ENCODE results near the gene SOX14. TPM values are rescaled to one million over a fixed set of nuclear protein-coding genes. Genes with fewer than 3 reads are reported as not detected.

SOX14 gene
- total RNA-seq, 1 donor from 2014 or later, result not detected

GRCh38 chr3:137746808-137747207, 17.3 kb upstream of the SOX14 start:
- no peak overlapping the region for H3K27ac ChIP-seq
- H3K9me3 ChIP-seq, result no peaks in the 10 kb centered on the region
- intact Hi-C loops (cut with DNase I), result no loop called here
- H3K4me1 ChIP-seq, result no peaks in the 10 kb centered on the region
- no peak overlapping the region for H3K4me3 ChIP-seq
- no peaks in the 10 kb centered on the region for H3K27me3 ChIP-seq (ENCODE audit: low read depth)
- H3K36me3 ChIP-seq, result no peaks in the 10 kb centered on the region
- ATAC-seq (no peak), DNase-seq (no peak)
- TF ChIP-seq CTCF (IDR thresholded peaks at IDR 0.05), result no peak

- no peak for TF ChIP-seq CTCF (IDR thresholded peaks at IDR 0.05)
- Histone ChIP-seq H3K4me3 (no peak overlapping the region), H3K27me3 (ENCODE audit: low read depth) (peaks cover 61% of the 10 kb centered on the region), H3K27ac (no peak overlapping the region), H3K4me1 (peaks cover 11% of the 10 kb centered on the region), H3K9me3 (no peaks in the 10 kb centered on the region), H3K36me3 (no peaks in the 10 kb centered on the region)
- DNase-seq (no peak), ATAC-seq (no peak)
- intact Hi-C loops (cut with DNase I), result no loop called here
Measured at GRCh38 chr3:137759505-137759904, 4.6 kb upstream of the SOX14 start.

- Histone ChIP-seq H3K36me3 (no peaks in the 10 kb centered on the region), H3K27me3 (ENCODE audit: low read depth) (peaks cover 71% of the 10 kb centered on the region), H3K4me3 (no peak overlapping the region), H3K9me3 (no peaks in the 10 kb centered on the region), H3K27ac (no peak overlapping the region), H3K4me1 (peaks cover 18% of the 10 kb centered on the region)
- ATAC-seq (no peak), DNase-seq (no peak)
- intact Hi-C loops (cut with DNase I), result no loop called here
- no peak for TF ChIP-seq CTCF (IDR thresholded peaks at IDR 0.05)
Measured at GRCh38 chr3:137760341-137761098, 3.6 kb upstream of the SOX14 start.

DNA sequence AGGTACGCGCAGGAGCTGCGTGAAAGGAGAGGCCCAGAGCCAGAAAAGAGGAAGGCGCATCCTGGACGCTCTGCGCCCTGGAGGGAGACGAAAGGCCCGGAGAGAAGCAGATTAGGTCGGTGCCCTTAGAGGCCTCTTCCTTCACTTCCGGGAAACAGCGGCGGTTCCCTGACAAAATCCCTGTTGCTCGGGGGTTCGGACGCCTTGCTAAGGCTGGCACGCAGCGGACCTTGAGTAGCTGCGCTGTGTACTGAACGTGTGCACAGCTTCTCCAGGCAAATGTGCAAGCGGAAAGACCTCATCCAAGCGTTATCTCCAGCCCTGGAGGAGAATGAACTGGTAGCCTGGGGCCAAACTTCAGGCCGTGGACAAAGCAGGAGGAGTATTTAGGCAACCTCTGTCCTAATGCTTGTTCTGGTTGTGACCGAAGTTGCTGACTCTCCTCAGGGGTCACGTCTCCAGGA, 3.0 kb upstream of the SOX14 start:
- H3K4me3 ChIP-seq, result no peak overlapping the region
- no peaks in the 10 kb centered on the region for H3K36me3 ChIP-seq
- peaks cover 77% of the 10 kb centered on the region for H3K27me3 ChIP-seq (ENCODE audit: low read depth)
- TF ChIP-seq CTCF (IDR thresholded peaks at IDR 0.05), result no peak
- no peak for ATAC-seq
- intact Hi-C loops (cut with DNase I), result no loop called here
- no peaks in the 10 kb centered on the region for H3K9me3 ChIP-seq
- DNase-seq, result no peak
- H3K4me1 ChIP-seq, result peaks cover 18% of the 10 kb centered on the region
- no peak overlapping the region for H3K27ac ChIP-seq

- TF ChIP-seq CTCF (IDR thresholded peaks at IDR 0.05), result no peak
- Histone ChIP-seq H3K4me1 (peaks cover 18% of the 10 kb centered on the region), H3K4me3 (no peak overlapping the region), H3K36me3 (no peaks in the 10 kb centered on the region), H3K9me3 (no peaks in the 10 kb centered on the region), H3K27me3 (ENCODE audit: low read depth) (peaks cover 84% of the 10 kb centered on the region), H3K27ac (no peak overlapping the region)
- intact Hi-C loops (cut with DNase I), result no loop called here
- no peak for DNase-seq
- no peak for ATAC-seq
Measured at GRCh38 chr3:137761563-137762503, 2.3 kb upstream of the SOX14 start.
